ENCODE measurements around the gene NRXN3. TPM values are rescaled to one million over a fixed set of nuclear protein-coding genes. Genes with fewer than 3 reads are reported as not detected.

The NRXN3 gene
- total and polyA plus RNA-seq, 2 of the 4 experiments (the other 2 are of a cell fraction), result 4.8 to 25.1 TPM

- Histone ChIP-seq H2AFZ (replicated peaks; ENCODE audit: low read length, poor library complexity) (no peak overlapping the region), H4K91ac (ENCODE audit: insufficient read depth, low read depth, low read length) (no peak overlapping the region), H2BK20ac (ENCODE audit: low read depth, low read length) (no peak overlapping the region), H3K27ac (ENCODE audit: insufficient read depth, low read length) (no peak overlapping the region), H3K79me1 (ENCODE audit: low read depth in 1 of 2, low read length in 2 of 2) (no peaks in the 10 kb centered on the region; a peak in 1 of 4 replicates), H2BK15ac (ENCODE audit: low read depth, low read length) (no peak overlapping the region), H3K9me3 (ENCODE audit: control insufficient read depth, insufficient read depth, low read length) (no peaks in the 10 kb centered on the region), H3K18ac (ENCODE audit: low read depth, low read length) (no peak overlapping the region), H4K5ac (ENCODE audit: low read depth, low read length) (no peak overlapping the region), H3K4me2 (ENCODE audit: low read depth, low read length) (no peak overlapping the region), H2AK5ac (ENCODE audit: low read depth, low read length) (no peak overlapping the region), H2AK9ac (replicated peaks; ENCODE audit: low read depth, low read length, poor library complexity) (no peak overlapping the region), H2BK5ac (ENCODE audit: low read depth, low read length, poor library complexity, severe bottlenecking) (no peak overlapping the region), H3K23ac (ENCODE audit: low read depth, low read length) (no peak overlapping the region), H3K56ac (ENCODE audit: extremely low read depth, insufficient read depth, low read length) (no peak overlapping the region), H2BK120ac (ENCODE audit: low read depth, low read length) (no peak overlapping the region), H3K9me1 (ENCODE audit: insufficient read depth, low read length) (no peaks in the 10 kb centered on the region), H3K4ac (ENCODE audit: low read depth, low read length) (no peak overlapping the region), H3K14ac (replicated peaks; ENCODE audit: low read depth, low read length) (no peak overlapping the region), H4K20me1 (ENCODE audit: insufficient read depth, low read length) (no peaks in the 10 kb centered on the region), H3K4me1 (ENCODE audit: control insufficient read depth, insufficient read depth, low read length) (peaks cover 2% of the 10 kb centered on the region; the same call in 1 of the 2 replicates), H3K9ac (ENCODE audit: low read depth, low read length) (no peak overlapping the region), H4K8ac (ENCODE audit: low read depth in 2 of 2, low read length in 2 of 2) (no peak overlapping the region), H3K27me3 (ENCODE audit: control insufficient read depth, insufficient read depth, low read length) (no peaks in the 10 kb centered on the region), H3K36me3 (ENCODE audit: control insufficient read depth, insufficient read depth, low read length) (no peaks in the 10 kb centered on the region), H3K4me3 (ENCODE audit: insufficient read depth, low read depth, low read length) (no peak overlapping the region)
- DNase-seq (no peak), ATAC-seq (ENCODE audit: low read depth) (no peak)
- WGBS, 2 experiments (ENCODE audit: extremely low coverage in 2 of 2, insufficient read length in 1 of 2), result 100% methylated on average over 1 of the region's 3 CpGs; no CpG with 5 or more reads in 1 of the 2 experiments
- dilution Hi-C loops (cut with HindIII; ENCODE audit: low sequenced_read_pairs, unreplicated experiment), result no loop called here
- CTCF ChIA-PET, result no interaction called here
- in situ Hi-C loops (cut with MboI; ENCODE audit: low sequenced_read_pairs), result no loop called here
- intact Hi-C loops (cut with micrococcal nuclease), result no loop called here
- POLR2A ChIA-PET (ENCODE audit: unreplicated experiment), result no interaction called here
- TF ChIP-seq USF2 (IDR thresholded peaks at IDR 0.05; ENCODE audit: low read depth, low read length), result no peak
- no peak for TF ChIP-seq CEBPB (IDR thresholded peaks at IDR 0.05; ENCODE audit: low read depth, low read length)
- no peak for TF ChIP-seq POLR2A (IDR thresholded peaks at IDR 0.05; ENCODE audit: low read depth, low read length)
- TF ChIP-seq RCOR1 (IDR thresholded peaks at IDR 0.05; ENCODE audit: insufficient replicate concordance, low read length), result no peak
- TF ChIP-seq MAFK (IDR thresholded peaks at IDR 0.05; ENCODE audit: low read depth, low read length), result no peak
- TF ChIP-seq MXI1 (IDR thresholded peaks at IDR 0.05; ENCODE audit: borderline replicate concordance, low read depth, low read length), result no peak
- no peak for TF ChIP-seq MAZ (IDR thresholded peaks at IDR 0.05; ENCODE audit: borderline replicate concordance, low read depth, low read length)
- TF ChIP-seq ELK1 (IDR thresholded peaks at IDR 0.05; ENCODE audit: borderline replicate concordance, low read depth, low read length), result no peak
- TF ChIP-seq CHD1 (IDR thresholded peaks at IDR 0.05; ENCODE audit: low read depth, low read length), result no peak
- no peak for TF ChIP-seq SMC3 (IDR thresholded peaks at IDR 0.05; ENCODE audit: low read depth, low read length)
- TF ChIP-seq CTCF (conservative IDR thresholded peaks at IDR 0.05; ENCODE audit: low read depth, low read length), result no peak
- no peak for TF ChIP-seq BHLHE40 (IDR thresholded peaks at IDR 0.05; ENCODE audit: low read depth, low read length)
- no peak for TF ChIP-seq FOS (IDR thresholded peaks at IDR 0.05; ENCODE audit: low read depth, low read length)
- TF ChIP-seq NFE2L2 (IDR thresholded peaks at IDR 0.05; ENCODE audit: low read depth, low read length), result no peak
- TF ChIP-seq RAD21 (IDR thresholded peaks at IDR 0.05; ENCODE audit: low read length), result no peak
- BruUV-seq (replicated peaks), result no TSS peak
Observed at GRCh38 chr14:79468486-79468885, 1298.3 kb downstream of the NRXN3 start.

All from IMR-90 (cell line).